ENCODE data around the gene TIAM2.

The TIAM2 gene

DNA sequence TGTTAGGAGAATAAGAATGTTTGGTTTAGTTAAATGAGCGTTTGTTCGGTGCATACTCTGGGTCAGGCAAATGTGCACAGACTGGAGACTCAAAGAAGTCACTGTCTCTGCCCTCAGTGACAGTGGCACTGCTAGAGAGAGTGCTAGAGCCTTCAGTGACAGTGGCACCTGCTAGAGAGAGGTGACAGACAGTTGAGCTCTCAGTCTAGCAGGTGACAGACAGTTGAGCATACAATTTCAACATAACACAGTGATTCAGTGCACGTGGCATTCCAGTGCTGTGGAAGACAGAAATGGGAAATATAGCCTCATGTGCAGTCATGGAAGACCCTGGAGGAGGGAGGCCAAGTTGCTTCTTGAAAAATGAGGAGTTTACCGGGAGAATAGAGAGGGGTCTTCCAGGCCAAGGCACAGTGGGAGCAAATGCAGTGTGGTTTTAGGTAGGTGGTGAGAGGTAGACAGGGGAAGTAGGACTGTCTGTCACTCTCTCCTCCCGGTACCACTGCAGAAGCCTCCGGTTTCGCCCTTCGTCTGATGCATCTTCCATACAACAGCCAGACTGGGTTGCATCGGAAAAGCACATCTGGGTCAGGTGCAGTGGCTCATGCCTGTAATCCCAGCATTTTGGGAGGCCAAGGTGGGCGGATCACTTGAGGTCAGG lies 160.8 kb downstream of the TIAM2 start:
- TF ChIP-seq, protein P1, sequence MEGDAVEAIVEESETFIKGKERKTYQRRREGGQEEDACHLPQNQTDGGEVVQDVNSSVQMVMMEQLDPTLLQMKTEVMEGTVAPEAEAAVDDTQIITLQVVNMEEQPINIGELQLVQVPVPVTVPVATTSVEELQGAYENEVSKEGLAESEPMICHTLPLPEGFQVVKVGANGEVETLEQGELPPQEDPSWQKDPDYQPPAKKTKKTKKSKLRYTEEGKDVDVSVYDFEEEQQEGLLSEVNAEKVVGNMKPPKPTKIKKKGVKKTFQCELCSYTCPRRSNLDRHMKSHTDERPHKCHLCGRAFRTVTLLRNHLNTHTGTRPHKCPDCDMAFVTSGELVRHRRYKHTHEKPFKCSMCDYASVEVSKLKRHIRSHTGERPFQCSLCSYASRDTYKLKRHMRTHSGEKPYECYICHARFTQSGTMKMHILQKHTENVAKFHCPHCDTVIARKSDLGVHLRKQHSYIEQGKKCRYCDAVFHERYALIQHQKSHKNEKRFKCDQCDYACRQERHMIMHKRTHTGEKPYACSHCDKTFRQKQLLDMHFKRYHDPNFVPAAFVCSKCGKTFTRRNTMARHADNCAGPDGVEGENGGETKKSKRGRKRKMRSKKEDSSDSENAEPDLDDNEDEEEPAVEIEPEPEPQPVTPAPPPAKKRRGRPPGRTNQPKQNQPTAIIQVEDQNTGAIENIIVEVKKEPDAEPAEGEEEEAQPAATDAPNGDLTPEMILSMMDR (IDR thresholded peaks at IDR 0.05; ENCODE audit: extremely low read depth, insufficient read depth, missing control alignments), result no peak
- DNase-seq (ENCODE audit: low spot score), result no peak
- in situ Hi-C loops (cut with MboI; ENCODE audit: low pct_unique_long_range_greater_than_20kb, low sequenced_read_pairs, unreplicated experiment), result no loop called here

DNA sequence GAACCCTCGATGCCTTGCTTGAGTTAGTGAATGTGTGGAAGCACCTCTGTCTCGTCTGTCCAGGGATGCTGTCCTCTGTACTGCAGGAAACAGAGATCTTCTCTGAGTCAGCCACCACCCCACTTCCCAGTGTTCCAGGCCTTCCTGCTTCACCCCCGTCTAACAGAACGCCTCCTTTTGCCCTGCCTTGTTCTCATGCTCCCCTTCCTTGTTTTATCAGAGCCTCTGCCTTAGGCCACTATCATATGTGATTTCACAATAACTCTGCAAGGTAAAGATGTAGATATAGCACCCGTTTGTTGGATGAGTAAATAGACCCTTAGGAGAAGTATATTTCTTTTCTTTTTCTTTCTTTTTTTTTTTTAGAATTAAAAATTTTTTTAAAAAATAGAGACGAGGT lies 162.0 kb downstream of the TIAM2 start:
- in situ Hi-C loops (cut with MboI; ENCODE audit: low pct_unique_long_range_greater_than_20kb, low sequenced_read_pairs, unreplicated experiment), result no loop called here
- no peak for DNase-seq (ENCODE audit: low spot score)
- TF ChIP-seq, protein P1 (IDR thresholded peaks at IDR 0.05; ENCODE audit: extremely low read depth, insufficient read depth, missing control alignments), result no peak

DNA sequence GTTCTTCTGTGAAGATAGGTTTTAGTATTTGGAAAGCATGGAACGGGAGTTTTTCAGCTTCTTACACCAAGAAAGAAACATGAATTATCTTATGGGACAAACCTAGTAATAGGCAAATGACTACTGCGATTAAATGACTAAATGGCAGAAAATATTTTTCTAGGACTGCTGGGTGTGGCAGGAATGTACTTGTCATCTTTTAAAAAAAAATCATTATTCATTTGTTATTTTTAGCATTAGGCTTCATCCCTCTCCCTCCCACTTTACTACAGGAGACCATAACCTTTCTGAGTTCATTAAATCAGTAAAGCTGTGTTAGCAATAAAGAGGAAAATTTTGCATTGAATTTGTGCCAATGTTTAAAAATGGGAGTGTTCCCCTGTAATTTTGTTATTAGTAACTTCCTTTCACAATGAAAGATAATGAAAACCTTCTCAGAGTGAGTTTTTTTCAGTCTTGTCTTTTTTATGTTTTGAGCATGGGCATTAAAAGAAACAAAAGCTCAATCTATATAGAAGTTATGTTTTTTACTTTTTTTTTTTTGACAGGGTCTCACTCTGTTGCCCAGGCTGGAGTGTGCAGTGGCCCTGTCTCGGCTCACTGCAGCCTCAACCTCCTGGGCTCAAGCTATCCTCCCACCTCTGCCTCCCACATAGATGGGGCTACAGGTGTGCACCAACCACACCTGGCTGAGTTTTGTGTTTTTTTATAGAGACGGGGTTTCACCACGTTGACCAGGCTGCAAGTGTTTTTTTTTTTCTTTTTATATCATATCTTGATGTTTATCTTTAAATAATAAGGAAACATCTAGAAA lies 163.1 kb downstream of the TIAM2 start:
- TF ChIP-seq, protein P1 (IDR thresholded peaks at IDR 0.05; ENCODE audit: extremely low read depth, insufficient read depth, missing control alignments), result no peak
- DNase-seq (ENCODE audit: low spot score), result no peak
- in situ Hi-C loops (cut with MboI; ENCODE audit: low pct_unique_long_range_greater_than_20kb, low sequenced_read_pairs, unreplicated experiment), result no loop called here

DNA sequence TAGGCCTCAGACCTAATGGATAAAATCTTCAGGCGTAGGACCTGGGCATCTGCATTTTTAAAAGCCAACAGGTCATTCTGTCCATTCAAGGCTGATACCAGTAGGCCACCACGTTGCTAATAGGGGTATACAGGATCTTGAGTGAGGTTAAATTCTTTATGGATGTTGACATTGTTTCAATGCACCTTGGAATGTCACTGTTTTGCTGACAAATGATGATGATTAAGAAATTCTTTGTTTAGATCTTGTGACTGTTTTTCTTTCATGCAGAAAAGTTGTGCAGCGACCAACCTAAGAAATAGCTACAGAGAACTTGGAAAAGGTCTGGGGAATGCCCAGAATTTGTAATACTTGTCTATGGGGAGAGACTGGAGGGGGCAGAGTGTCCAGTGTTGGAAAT lies 167.6 kb downstream of the TIAM2 start:
- TF ChIP-seq, protein P1 (IDR thresholded peaks at IDR 0.05; ENCODE audit: extremely low read depth, insufficient read depth, missing control alignments), result no peak
- DNase-seq (ENCODE audit: low spot score), result no peak
- in situ Hi-C loops (cut with MboI; ENCODE audit: low pct_unique_long_range_greater_than_20kb, low sequenced_read_pairs, unreplicated experiment), result no loop called here

DNA sequence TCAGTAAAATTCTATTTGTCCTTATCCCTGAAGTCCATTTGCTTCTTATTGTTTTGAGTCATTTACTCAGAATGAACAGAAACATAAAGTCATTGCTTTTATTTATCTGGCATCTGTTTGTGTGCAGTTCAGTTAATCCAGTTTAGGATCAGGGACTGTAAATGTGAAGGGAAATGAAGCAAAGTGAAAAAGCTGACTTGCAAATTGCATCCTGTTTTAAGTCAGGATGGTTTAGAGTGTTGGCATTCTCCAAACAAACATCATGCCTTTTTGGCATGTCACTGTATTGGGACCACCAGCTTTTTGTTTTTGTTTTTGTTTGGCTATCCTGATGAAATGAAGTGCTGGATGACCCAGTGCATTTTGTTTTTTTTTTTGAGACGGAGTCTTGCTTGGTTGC lies 168.5 kb downstream of the TIAM2 start:
- TF ChIP-seq, protein P1 (IDR thresholded peaks at IDR 0.05; ENCODE audit: extremely low read depth, insufficient read depth, missing control alignments), result no peak
- in situ Hi-C loops (cut with MboI; ENCODE audit: low pct_unique_long_range_greater_than_20kb, low sequenced_read_pairs, unreplicated experiment), result no loop called here

DNA sequence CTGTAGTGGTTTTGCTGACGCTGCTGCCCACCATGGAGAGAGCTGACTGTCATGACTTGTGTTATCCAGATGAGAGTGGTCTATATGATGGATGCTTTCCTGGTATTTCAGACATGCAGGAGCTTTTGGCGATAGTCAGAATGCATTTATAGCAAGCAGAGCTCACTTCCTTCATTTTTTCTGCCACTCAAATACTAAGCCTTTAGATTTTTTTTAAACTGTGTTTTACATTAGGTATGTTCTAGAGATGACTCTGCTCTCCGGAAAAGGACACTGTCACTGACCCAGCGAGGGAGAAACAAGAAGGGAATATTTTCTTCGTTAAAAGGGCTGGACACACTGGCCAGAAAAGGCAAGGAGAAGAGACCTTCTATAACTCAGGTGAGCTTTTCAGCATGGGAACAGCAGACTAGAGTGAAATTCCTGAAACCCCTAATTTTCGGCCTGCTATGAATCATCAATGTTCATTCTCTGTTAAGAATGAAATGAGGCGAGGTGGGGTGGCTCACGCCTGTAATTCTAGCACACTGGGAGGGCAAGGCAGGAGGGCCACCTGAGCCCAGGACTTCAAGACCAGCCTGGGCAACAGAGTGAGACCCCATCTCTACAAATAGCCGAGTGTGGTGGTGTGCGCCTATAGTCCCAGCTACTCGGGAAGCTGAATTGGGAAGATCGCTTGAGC lies 170.1 kb downstream of the TIAM2 start:
- no peak for DNase-seq (ENCODE audit: low spot score)
- TF ChIP-seq, protein P1 (IDR thresholded peaks at IDR 0.05; ENCODE audit: extremely low read depth, insufficient read depth, missing control alignments), result no peak
- in situ Hi-C loops (cut with MboI; ENCODE audit: low pct_unique_long_range_greater_than_20kb, low sequenced_read_pairs, unreplicated experiment), result no loop called here

More for the DNA sequence above, 168.5 kb downstream of the TIAM2 start:
- no peak for DNase-seq (ENCODE audit: low spot score)
